Liver (tissue), 9 donors: ENCODE measurements around the gene DRD1. TPM values are rescaled to one million over a fixed set of nuclear protein-coding genes. Genes with fewer than 3 reads are reported as not detected.

Experiments used
- DNase-seq: peaks from one replicate; pipeline ENCODE4 v3.0.0-alpha.2; 2017; ENCODE audit warnings: low spot score
- H3K27ac ChIP-seq, 2 donors: one replicate each; pipeline ENCODE4 v1.7.0; 2013; ENCODE audit warnings: inconsistent platforms in 2 of 2, low read length in 2 of 2, control low read depth in 1 of 2, low read depth in 1 of 2, mild to moderate bottlenecking in 1 of 2
- H3K27me3 ChIP-seq, 4 donors: one replicate each; pipeline versions ENCODE4 v1.6.1 to v1.7.0; 2013; ENCODE audit warnings: low read length in 3 of 4, inconsistent platforms in 1 of 4, mild to moderate bottlenecking in 1 of 4, moderate library complexity in 1 of 4; ENCODE audit not compliant: control insufficient read depth in 4 of 4, insufficient read depth in 4 of 4
- H3K36me3 ChIP-seq, 4 donors: one replicate each; pipeline versions ENCODE4 v1.6.1 to v1.7.0; 2013; ENCODE audit warnings: low read length in 3 of 4, mild to moderate bottlenecking in 3 of 4, low read depth in 1 of 4, moderate library complexity in 1 of 4; ENCODE audit not compliant: control insufficient read depth in 4 of 4, insufficient read depth in 3 of 4
- H3K4me1 ChIP-seq, 4 donors: one replicate each; pipeline versions ENCODE4 v1.6.1 to v1.7.0; 2013; ENCODE audit warnings: low read length in 3 of 4, mild to moderate bottlenecking in 3 of 4, moderate library complexity in 1 of 4; ENCODE audit not compliant: control insufficient read depth in 4 of 4, insufficient read depth in 4 of 4
- H3K4me3 ChIP-seq, 3 donors: one replicate each; pipeline versions ENCODE4 v1.6.1 to v1.7.0; 2013; ENCODE audit warnings: low read length in 3 of 3, control low read depth in 1 of 3, low read depth in 1 of 3, mild to moderate bottlenecking in 1 of 3
- H3K9ac ChIP-seq, 2 donors: one replicate each; pipeline ENCODE4 v1.7.0; 2013; ENCODE audit warnings: low read length in 2 of 2, mild to moderate bottlenecking in 2 of 2, moderate library complexity in 2 of 2, control low read depth in 1 of 2, low read depth in 1 of 2
- H3K9me3 ChIP-seq, 4 donors: one replicate each; pipeline versions ENCODE4 v1.6.1 to v1.7.0; 2013; ENCODE audit warnings: low read length in 3 of 4; ENCODE audit not compliant: control insufficient read depth in 4 of 4
- CTCF ChIP-seq: fragments of 150-350 bp; IDR thresholded peaks from 2 replicates; pipeline ENCODE4 v1.5.1; 2017; ENCODE audit warnings: improper control_type of control experiment, low read depth, low read length; ENCODE audit not compliant: missing input control
- EGR1 ChIP-seq, 2 donors: IDR thresholded peaks; 2 replicates each; pipeline ENCODE4 v1.6.1; 2016 to 2018; ENCODE audit warnings: antibody characterized with exemption in 2 of 2, low read depth in 2 of 2
- FOXA1 ChIP-seq: IDR thresholded peaks from 2 replicates; pipeline ENCODE4 v1.6.1; 2016; ENCODE audit warnings: antibody characterized with exemption
- FOXA2 ChIP-seq: IDR thresholded peaks from 2 replicates; pipeline ENCODE4 v1.6.1; 2016; ENCODE audit warnings: antibody characterized with exemption
- GABPA ChIP-seq, 2 donors: IDR thresholded peaks in 1 of 2; conservative IDR thresholded peaks in 1 of 2; 2 replicates each; pipeline ENCODE4 v1.6.1; 2016; ENCODE audit warnings: antibody characterized with exemption in 2 of 2, mild to moderate bottlenecking in 1 of 2, moderate library complexity in 1 of 2
- HNF4A ChIP-seq, 2 donors: conservative IDR thresholded peaks; 2 replicates each; pipeline ENCODE4 v1.6.1; 2016; ENCODE audit warnings: antibody characterized with exemption in 2 of 2, mild to moderate bottlenecking in 2 of 2
- HNF4G ChIP-seq: IDR thresholded peaks from 2 replicates; pipeline ENCODE4 v1.6.1; 2016; ENCODE audit warnings: antibody characterized with exemption
- JUND ChIP-seq, 2 donors: IDR thresholded peaks; 2 replicates each; pipeline ENCODE4 v1.6.1; 2016; ENCODE audit warnings: antibody characterized with exemption in 2 of 2
- MAX ChIP-seq: IDR thresholded peaks from 2 replicates; pipeline ENCODE4 v1.6.1; 2016; ENCODE audit warnings: antibody characterized with exemption
- NR2F2 ChIP-seq: IDR thresholded peaks from 2 replicates; pipeline ENCODE4 v1.6.1; 2016; ENCODE audit warnings: antibody characterized with exemption
- RAD21 ChIP-seq, 2 donors: IDR thresholded peaks; 2 replicates each; pipeline ENCODE4 v1.6.1; 2016; ENCODE audit warnings: antibody characterized with exemption in 2 of 2, mild to moderate bottlenecking in 2 of 2
- REST ChIP-seq: IDR thresholded peaks from 2 replicates; pipeline ENCODE4 v1.6.1; 2016; ENCODE audit warnings: antibody characterized with exemption, mild to moderate bottlenecking
- RXRA ChIP-seq, 2 donors: IDR thresholded peaks; 2 replicates each; pipeline ENCODE4 v1.6.1; 2017 to 2018; ENCODE audit warnings: antibody characterized with exemption in 2 of 2, mild to moderate bottlenecking in 1 of 2
- SP1 ChIP-seq: IDR thresholded peaks from 2 replicates; pipeline ENCODE4 v1.6.1; 2018; ENCODE audit warnings: antibody characterized with exemption, mild to moderate bottlenecking
- TAF1 ChIP-seq: conservative IDR thresholded peaks from 2 replicates; pipeline ENCODE4 v1.6.1; 2016; ENCODE audit warnings: antibody characterized with exemption, mild to moderate bottlenecking
- YY1 ChIP-seq: IDR thresholded peaks from 2 replicates; pipeline ENCODE4 v1.6.1; 2016; ENCODE audit warnings: antibody characterized with exemption, mild to moderate bottlenecking
- ZBTB33 ChIP-seq: IDR thresholded peaks from 2 replicates; pipeline ENCODE4 v1.6.1; 2016; ENCODE audit warnings: antibody characterized with exemption
- WGBS: extraction: QIAGEN DNeasy Blood & Tissue Kit; methylation state at CpG from one replicate; pipeline ENCODE4 v1.1.7; 2013; 5-methylcytosine and 5-hydroxymethylcytosine counted together
- polyA plus RNA-seq, 2 donors: library from polyadenylated mRNA; stranded (reverse) in 1 of 2; unstranded in 1 of 2; fragments of 200-250 nt in 1 of 2; fragments of >200 nt in 1 of 2; fragmentation: Nextera tagmentation in 1 of 2; extraction: Ambion mirVana in 1 of 2; gene quantifications; one replicate each; pipeline versions ENCODE4 v1.2.1 to v1.2.3, GENCODE V29; 2013 to 2015
- total RNA-seq, 2 donors: library from RNA; depleted of rRNA; stranded (reverse); fragments of >200 nt; gene quantifications; one replicate each; pipeline ENCODE4 v1.2.3, GENCODE V29; 2014
- TF ChIP-seq, protein P1 (sequence below): IDR thresholded peaks from 2 replicates; pipeline ENCODE4 v1.6.1; 2016; ENCODE audit warnings: antibody characterized with exemption
- donor health status: healthy.
- donor health status: healthy.
- donor health status: healthy.
- donor health status: healthy.
- donor health status: healthy.

The DRD1 gene
- total and polyA plus RNA-seq, 4 donors = 0.05 to 0.17 TPM; not detected in 2

DNA sequence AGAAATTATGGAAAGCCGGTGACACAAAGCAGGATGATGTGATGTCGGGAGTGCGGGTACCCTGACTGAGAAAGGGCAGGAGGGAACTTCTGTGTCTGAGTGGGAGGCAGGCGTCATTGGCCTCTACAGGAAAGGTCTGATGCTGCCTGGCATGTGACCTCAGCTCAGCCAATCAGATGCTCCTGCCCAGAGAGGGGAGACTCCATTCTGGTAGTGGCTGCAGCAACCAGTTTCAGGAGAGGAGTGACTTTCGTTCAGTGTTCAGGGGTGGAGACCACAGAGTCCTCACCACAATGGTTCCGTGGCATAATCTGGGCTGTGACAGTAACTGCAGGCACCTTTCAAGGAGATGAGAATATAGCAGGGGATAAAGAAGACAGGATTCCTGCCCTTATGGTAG is 27.6 kb upstream of the DRD1 start:
- Histone ChIP-seq H3K27me3 (no peaks in the 10 kb centered on the region), H3K9ac (no peak overlapping the region), H3K27ac (no peak overlapping the region), H3K9me3 (no peaks in the 10 kb centered on the region), H3K36me3 (no peaks in the 10 kb centered on the region), H3K4me3 (no peak overlapping the region), H3K4me1 (peaks cover 12 to 39% (median 32%) of the 10 kb centered on the region in 4 donors)
- no peak for DNase-seq
- TF ChIP-seq NR2F2 = no peak
- TF ChIP-seq RXRA (IDR thresholded peaks at IDR 0.05) = no peak
- TF ChIP-seq RAD21 (IDR thresholded peaks at IDR 0.05) = no peak
- TF ChIP-seq EGR1 (IDR thresholded peaks at IDR 0.05; ENCODE audit: low read depth in 2 of 2) = no peak
- TF ChIP-seq YY1 = no peak
- no peak for TF ChIP-seq FOXA2
- TF ChIP-seq, protein P1, sequence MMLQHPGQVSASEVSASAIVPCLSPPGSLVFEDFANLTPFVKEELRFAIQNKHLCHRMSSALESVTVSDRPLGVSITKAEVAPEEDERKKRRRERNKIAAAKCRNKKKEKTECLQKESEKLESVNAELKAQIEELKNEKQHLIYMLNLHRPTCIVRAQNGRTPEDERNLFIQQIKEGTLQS = no peak
- no peak for TF ChIP-seq ZBTB33
- TF ChIP-seq MAX = no peak
- TF ChIP-seq CTCF = no peak
- TF ChIP-seq HNF4G = no peak
- no peak for TF ChIP-seq REST
- no peak for TF ChIP-seq JUND (IDR thresholded peaks at IDR 0.05)
- TF ChIP-seq SP1 = no peak
- no peak for TF ChIP-seq FOXA1
- no peak for TF ChIP-seq HNF4A (conservative IDR thresholded peaks at IDR 0.05)
- TF ChIP-seq TAF1 = no peak
- WGBS = 89% methylated on average over 6 of the region's 6 CpGs

GRCh38 chr5:175471196-175471595 is 27.2 kb upstream of the DRD1 start:
- Histone ChIP-seq H3K4me3 (no peak overlapping the region), H3K4me1 (peaks cover 7 to 39% (median 30%) of the 10 kb centered on the region in 4 donors), H3K27ac (no peak overlapping the region), H3K27me3 (no peaks in the 10 kb centered on the region), H3K9ac (no peak overlapping the region), H3K9me3 (no peaks in the 10 kb centered on the region), H3K36me3 (no peaks in the 10 kb centered on the region)
- WGBS = 97% methylated on average over 6 of the region's 6 CpGs
- no peak for DNase-seq
- TF ChIP-seq RXRA (IDR thresholded peaks at IDR 0.05) = no peak
- TF ChIP-seq GABPA (IDR thresholded peaks at IDR 0.05 in 1 of 2, conservative IDR thresholded peaks at IDR 0.05 in 1 of 2) = no peak
- no peak for TF ChIP-seq RAD21 (IDR thresholded peaks at IDR 0.05)
- TF ChIP-seq NR2F2 = no peak
- no peak for TF ChIP-seq FOXA1
- TF ChIP-seq, protein P1 = no peak
- TF ChIP-seq HNF4A (conservative IDR thresholded peaks at IDR 0.05) = no peak
- TF ChIP-seq SP1 = no peak
- TF ChIP-seq MAX = no peak
- TF ChIP-seq HNF4G = no peak
- TF ChIP-seq EGR1 (IDR thresholded peaks at IDR 0.05; ENCODE audit: low read depth in 2 of 2) = no peak
- TF ChIP-seq FOXA2 = no peak
- TF ChIP-seq ZBTB33 = no peak
